Measurements from ENCODE around the gene ASIC4.

ASIC4 gene

DNA sequence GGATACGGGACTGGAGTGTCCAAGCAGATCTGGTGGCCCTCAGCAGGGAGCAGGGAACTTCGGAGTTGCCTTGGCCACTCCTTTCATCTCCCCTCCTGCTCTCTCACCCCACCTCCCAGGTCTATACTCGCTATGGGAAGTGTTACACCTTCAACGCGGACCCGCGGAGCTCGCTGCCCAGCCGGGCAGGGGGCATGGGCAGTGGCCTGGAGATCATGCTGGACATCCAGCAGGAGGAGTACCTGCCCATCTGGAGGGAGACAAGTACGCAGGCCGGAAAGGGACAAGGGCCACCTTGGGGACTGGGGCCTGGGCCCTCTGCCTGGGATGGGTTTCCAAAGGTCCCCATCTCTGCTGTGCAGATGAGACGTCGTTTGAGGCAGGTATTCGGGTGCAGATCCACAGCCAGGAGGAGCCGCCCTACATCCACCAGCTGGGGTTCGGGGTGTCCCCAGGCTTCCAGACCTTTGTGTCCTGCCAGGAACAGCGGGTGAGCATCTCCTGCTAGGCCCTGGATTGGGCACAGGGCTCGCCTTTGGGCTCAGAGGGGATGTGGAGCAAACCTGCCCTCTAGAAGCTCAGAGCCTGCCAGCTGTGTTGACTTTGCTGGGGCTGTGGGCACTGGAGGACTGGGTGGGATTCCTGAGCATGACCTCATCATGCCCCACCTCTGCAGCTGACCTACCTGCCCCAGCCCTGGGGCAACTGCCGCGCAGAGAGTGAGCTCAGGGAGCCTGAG is 17.5 kb downstream of the ASIC4 start:
- Histone ChIP-seq H3K9me3 (no peaks in the 10 kb centered on the region), H3K4me1 (peaks cover 19% of the 10 kb centered on the region), H3K4me3 (ENCODE audit: low read depth, low read length) (no peak overlapping the region), H3K36me3 (no peaks in the 10 kb centered on the region), H3K27me3 (no peaks in the 10 kb centered on the region)
- DNase-seq = no peak
- TF ChIP-seq CTCF (IDR thresholded peaks at IDR 0.05; ENCODE audit: low read depth, low read length) = no peak

DNA sequence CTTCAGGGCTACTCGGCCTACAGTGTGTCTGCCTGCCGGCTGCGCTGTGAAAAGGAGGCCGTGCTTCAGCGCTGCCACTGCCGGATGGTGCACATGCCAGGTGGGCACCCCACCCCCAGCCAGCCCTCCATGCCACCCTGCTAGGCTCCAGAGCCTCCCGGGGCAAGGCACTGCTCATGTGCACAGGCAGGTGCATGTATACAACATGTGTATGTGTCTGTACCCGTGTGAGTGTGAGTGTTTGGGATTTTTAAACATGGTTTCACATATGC is 18.0 kb downstream of the ASIC4 start:
- Histone ChIP-seq H3K27me3 (no peaks in the 10 kb centered on the region), H3K9me3 (no peaks in the 10 kb centered on the region), H3K4me3 (ENCODE audit: low read depth, low read length) (no peak overlapping the region), H3K4me1 (peaks cover 14% of the 10 kb centered on the region), H3K36me3 (no peaks in the 10 kb centered on the region)
- no peak for DNase-seq
- TF ChIP-seq CTCF (IDR thresholded peaks at IDR 0.05; ENCODE audit: low read depth, low read length) = no peak

- Histone ChIP-seq H3K27me3 (no peaks in the 10 kb centered on the region), H3K9me3 (no peaks in the 10 kb centered on the region), H3K36me3 (peaks cover 3% of the 10 kb centered on the region; the same call in 1 of the 2 replicates), H3K4me3 (ENCODE audit: low read depth, low read length) (no peak overlapping the region), H3K4me1 (peaks cover 8% of the 10 kb centered on the region)
- DNase-seq = no peak
- no peak for TF ChIP-seq CTCF (IDR thresholded peaks at IDR 0.05; ENCODE audit: low read depth, low read length)
Observed at GRCh38 chr2:219533930-219534661, 19.8 kb downstream of the ASIC4 start.

- Histone ChIP-seq H3K36me3 (peaks cover 23% of the 10 kb centered on the region), H3K4me1 (no peaks in the 10 kb centered on the region; the same call in none of the 2 replicates), H3K27me3 (no peaks in the 10 kb centered on the region), H3K9me3 (no peaks in the 10 kb centered on the region), H3K4me3 (ENCODE audit: low read depth, low read length) (no peak overlapping the region)
- no peak for DNase-seq
- no peak for TF ChIP-seq CTCF (IDR thresholded peaks at IDR 0.05; ENCODE audit: low read depth, low read length)
Observed at GRCh38 chr2:219536425-219536824, 22.1 kb downstream of the ASIC4 start.

- no peaks in the 10 kb centered on the region for H3K9me3 ChIP-seq
- peaks cover 26% of the 10 kb centered on the region for H3K36me3 ChIP-seq
- no peak for TF ChIP-seq CTCF (IDR thresholded peaks at IDR 0.05; ENCODE audit: low read depth, low read length)
- H3K4me1 ChIP-seq = no peaks in the 10 kb centered on the region; the same call in none of the 2 replicates
- no peak for DNase-seq
- no peaks in the 10 kb centered on the region for H3K27me3 ChIP-seq
- H3K4me3 ChIP-seq (ENCODE audit: low read depth, low read length) = no peak overlapping the region
Observed at GRCh38 chr2:219536967-219537366, 22.7 kb downstream of the ASIC4 start.
